LNCaP clone FGC (cell line): ENCODE measurements around the gene CXCL9.
"Not testable (repeated sequence)": the region's sequence is repeated elsewhere in the genome, so short reads cannot be mapped to it uniquely, and the experiment has no call there.

Experiments used
- DNase-seq: peaks from one replicate; pipeline ENCODE4 v3.0.0-alpha.2; 2011; ENCODE audit warnings: low read depth
- H3K4me3 ChIP-seq: 2 replicates; pipeline ENCODE4 v1.5.1; 2011; ENCODE audit warnings: mild to moderate bottlenecking, low read depth, low read length, control low read depth
- CTCF ChIP-seq: IDR thresholded peaks from 2 replicates; pipeline ENCODE4 v1.5.1; 2012; ENCODE audit warnings: mild to moderate bottlenecking; ENCODE audit not compliant: control insufficient read depth, insufficient read depth; ENCODE audit errors: extremely low read depth

The CXCL9 gene

GRCh38 chr4:76007089-76007862 is at the start of gene CXCL9:
Gene CXCL9, minus strand, starts transcription at chr4:76007509. Its CDS starts 60 bp downstream, at chr4:76007449.
- H3K4me3 ChIP-seq, result no peak within 1 kb of the TSS
- TF ChIP-seq CTCF, result no peak
- peak; percentile 76 for DNase-seq

GRCh38 chr4:76055421-76055820 is 48.1 kb upstream of the CXCL9 start:
- H3K4me3 ChIP-seq, result no peak overlapping the region
- no peak for DNase-seq
- TF ChIP-seq CTCF, result no peak

- no peak for DNase-seq
- no peak overlapping the region for H3K4me3 ChIP-seq
- no peak for TF ChIP-seq CTCF
Observed at GRCh38 chr4:76055016-76055415, 47.7 kb upstream of the CXCL9 start.

GRCh38 chr4:76053730-76054129 is 46.4 kb upstream of the CXCL9 start:
- H3K4me3 ChIP-seq, result no peak overlapping the region
- TF ChIP-seq CTCF, result no peak
- no peak for DNase-seq

GRCh38 chr4:76050560-76051050 is 43.3 kb upstream of the CXCL9 start:
- not testable (repeated sequence) for DNase-seq, H3K4me3 ChIP-seq

GRCh38 chr4:76049860-76050416 is 42.6 kb upstream of the CXCL9 start:
- not testable (repeated sequence) for DNase-seq, H3K4me3 ChIP-seq

GRCh38 chr4:76044686-76045085 is 37.4 kb upstream of the CXCL9 start:
- H3K4me3 ChIP-seq, DNase-seq: not testable (repeated sequence)

- not testable (repeated sequence) for DNase-seq, H3K4me3 ChIP-seq
Observed at GRCh38 chr4:76043306-76043705, 36.0 kb upstream of the CXCL9 start.

- not testable (repeated sequence) for DNase-seq
Observed at GRCh38 chr4:76042241-76042998, 35.1 kb upstream of the CXCL9 start.

More at GRCh38 chr4:76042241-76042998, 35.1 kb upstream of the CXCL9 start:
- not testable (repeated sequence) for H3K4me3 ChIP-seq
